Measurements from ENCODE around the gene NBDY. TPM values are rescaled to one million over a fixed set of nuclear protein-coding genes. Genes with fewer than 3 reads are reported as not detected.
"Not testable (repeated sequence)": the region's sequence is repeated elsewhere in the genome, so short reads cannot be mapped to it uniquely, and the experiment has no call there.

NBDY gene
- total RNA-seq, 1 experiment from 2014 or later = 8.3 TPM

GRCh38 chrX:56768120-56768660, 39.1 kb downstream of the NBDY start:
- H3K9me3 ChIP-seq (replicated peaks); H3K4me3 ChIP-seq; H3K4me1 ChIP-seq (replicated peaks); DNase-seq (ENCODE audit: low read depth in 1 of 2, low spot score in 2 of 2); H3K36me3 ChIP-seq; H3K27me3 ChIP-seq (replicated peaks); H3K27ac ChIP-seq: not testable (repeated sequence)

GRCh38 chrX:56772675-56773521, 43.9 kb downstream of the NBDY start:
- not testable (repeated sequence) for H3K9me3 ChIP-seq (replicated peaks); H3K36me3 ChIP-seq; DNase-seq (ENCODE audit: low read depth in 1 of 2, low spot score in 2 of 2); H3K4me1 ChIP-seq (replicated peaks); H3K27me3 ChIP-seq (replicated peaks); H3K4me3 ChIP-seq; H3K27ac ChIP-seq

GRCh38 chrX:56773522-56774060, 44.5 kb downstream of the NBDY start:
- H3K36me3 ChIP-seq; DNase-seq (ENCODE audit: low read depth in 1 of 2, low spot score in 2 of 2); H3K9me3 ChIP-seq (replicated peaks); H3K27me3 ChIP-seq (replicated peaks); H3K27ac ChIP-seq; H3K4me1 ChIP-seq (replicated peaks); H3K4me3 ChIP-seq: not testable (repeated sequence)

- H3K9me3 ChIP-seq (replicated peaks); H3K4me1 ChIP-seq (replicated peaks): not testable (repeated sequence)
Observed at GRCh38 chrX:56778099-56778923, 49.3 kb downstream of the NBDY start.

GRCh38 chrX:56778924-56779468, 50.0 kb downstream of the NBDY start:
- H3K27ac ChIP-seq; H3K36me3 ChIP-seq; H3K4me3 ChIP-seq; H3K9me3 ChIP-seq (replicated peaks); DNase-seq (ENCODE audit: low read depth in 1 of 2, low spot score in 2 of 2); H3K27me3 ChIP-seq (replicated peaks); H3K4me1 ChIP-seq (replicated peaks): not testable (repeated sequence)

More at GRCh38 chrX:56778099-56778923, 49.3 kb downstream of the NBDY start:
- not testable (repeated sequence) for H3K36me3 ChIP-seq; H3K27me3 ChIP-seq (replicated peaks); H3K4me3 ChIP-seq; H3K27ac ChIP-seq; DNase-seq (ENCODE audit: low read depth in 1 of 2, low spot score in 2 of 2)

GRCh38 chrX:56780681-56781649, 51.9 kb downstream of the NBDY start:
- H3K4me1 ChIP-seq (replicated peaks); H3K9me3 ChIP-seq (replicated peaks); DNase-seq (ENCODE audit: low read depth in 1 of 2, low spot score in 2 of 2); H3K27me3 ChIP-seq (replicated peaks); H3K4me3 ChIP-seq; H3K36me3 ChIP-seq; H3K27ac ChIP-seq: not testable (repeated sequence)

- H3K4me3 ChIP-seq = no peak overlapping the region
- no peaks in the 10 kb centered on the region for H3K36me3 ChIP-seq
- no peaks in the 10 kb centered on the region for H3K4me1 ChIP-seq (replicated peaks)
- no peak overlapping the region for H3K27ac ChIP-seq
- H3K27me3 ChIP-seq (replicated peaks) = no peaks in the 10 kb centered on the region
- no peaks in the 10 kb centered on the region for H3K9me3 ChIP-seq (replicated peaks)
- DNase-seq (ENCODE audit: low read depth in 1 of 2, low spot score in 2 of 2) = no peak
Observed at GRCh38 chrX:56782352-56782751, 53.3 kb downstream of the NBDY start.

- Histone ChIP-seq H3K9me3 (replicated peaks) (no peaks in the 10 kb centered on the region), H3K36me3 (no peaks in the 10 kb centered on the region)
Observed at GRCh38 chrX:56782791-56783449, 53.9 kb downstream of the NBDY start.

GRCh38 chrX:56783450-56783831, 54.4 kb downstream of the NBDY start:
- H3K36me3 ChIP-seq = no peaks in the 10 kb centered on the region
- H3K27ac ChIP-seq = no peak overlapping the region
- H3K4me3 ChIP-seq = no peak overlapping the region
- no peaks in the 10 kb centered on the region for H3K9me3 ChIP-seq (replicated peaks)
- H3K4me1 ChIP-seq (replicated peaks) = no peaks in the 10 kb centered on the region
- no peaks in the 10 kb centered on the region for H3K27me3 ChIP-seq (replicated peaks)
- no peak for DNase-seq (ENCODE audit: low read depth in 1 of 2, low spot score in 2 of 2)

More at GRCh38 chrX:56782791-56783449, 53.9 kb downstream of the NBDY start:
- Histone ChIP-seq H3K27me3 (replicated peaks) (no peaks in the 10 kb centered on the region), H3K27ac (no peak overlapping the region), H3K4me3 (no peak overlapping the region), H3K4me1 (replicated peaks) (no peaks in the 10 kb centered on the region)
- DNase-seq (ENCODE audit: low read depth in 1 of 2, low spot score in 2 of 2) = no peak

GRCh38 chrX:56783996-56784620, 55.1 kb downstream of the NBDY start:
- Histone ChIP-seq H3K4me1 (replicated peaks) (no peaks in the 10 kb centered on the region), H3K4me3 (no peak overlapping the region), H3K36me3 (no peaks in the 10 kb centered on the region), H3K27me3 (replicated peaks) (no peaks in the 10 kb centered on the region), H3K9me3 (replicated peaks) (no peaks in the 10 kb centered on the region), H3K27ac (no peak overlapping the region)
- DNase-seq (ENCODE audit: low read depth in 1 of 2, low spot score in 2 of 2) = no peak

- Histone ChIP-seq H3K4me1 (replicated peaks) (no peaks in the 10 kb centered on the region), H3K27ac (no peak overlapping the region), H3K36me3 (no peaks in the 10 kb centered on the region), H3K4me3 (no peak overlapping the region), H3K27me3 (replicated peaks) (no peaks in the 10 kb centered on the region), H3K9me3 (replicated peaks) (no peaks in the 10 kb centered on the region)
- DNase-seq (ENCODE audit: low read depth in 1 of 2, low spot score in 2 of 2) = no peak
Observed at GRCh38 chrX:56784666-56785065, 55.6 kb downstream of the NBDY start.

GRCh38 chrX:56785442-56785841, 56.4 kb downstream of the NBDY start:
- H3K4me1 ChIP-seq (replicated peaks) = no peaks in the 10 kb centered on the region
- H3K27me3 ChIP-seq (replicated peaks) = no peaks in the 10 kb centered on the region
- H3K4me3 ChIP-seq = no peak overlapping the region
- H3K36me3 ChIP-seq = no peaks in the 10 kb centered on the region
- DNase-seq (ENCODE audit: low read depth in 1 of 2, low spot score in 2 of 2) = no peak
- no peak overlapping the region for H3K27ac ChIP-seq
- no peaks in the 10 kb centered on the region for H3K9me3 ChIP-seq (replicated peaks)
